H9 (cell line): ENCODE data around the gene MAP3K5. TPM values are rescaled to one million over a fixed set of nuclear protein-coding genes. Genes with fewer than 3 reads are reported as not detected.

Experiments
- DNase-seq: peaks from one replicate; pipeline ENCODE4 v3.0.0-alpha.2; 2017
- H2AFZ ChIP-seq: one replicate; pipeline ENCODE4 v1.6.1; 2013; ENCODE audit warnings: mild to moderate bottlenecking, low read length, control low read depth, moderate library complexity
- H2AK5ac ChIP-seq: 2 replicates; pipeline ENCODE4 v1.6.1; 2013; ENCODE audit warnings: low read length, control low read depth, mixed read lengths; ENCODE audit not compliant: insufficient read length
- H2BK120ac ChIP-seq: one replicate; pipeline ENCODE4 v1.6.1; 2013; ENCODE audit warnings: low read depth, mild to moderate bottlenecking, low read length, control low read depth, inconsistent platforms; ENCODE audit not compliant: poor library complexity, severe bottlenecking
- H2BK12ac ChIP-seq: 2 replicates; pipeline ENCODE4 v1.6.1; 2013; ENCODE audit warnings: low read length, control low read depth, mixed read lengths, low read depth; ENCODE audit not compliant: insufficient read length
- H2BK15ac ChIP-seq: 2 replicates; pipeline ENCODE4 v1.6.1; 2013; ENCODE audit warnings: low read depth, low read length, control low read depth
- H2BK20ac ChIP-seq: one replicate; pipeline ENCODE4 v1.6.1; 2013; ENCODE audit warnings: low read depth, mild to moderate bottlenecking, low read length, control low read depth, inconsistent platforms; ENCODE audit not compliant: poor library complexity, severe bottlenecking
- H2BK5ac ChIP-seq: 2 replicates; pipeline ENCODE4 v1.6.1; 2013; ENCODE audit warnings: low read length, control low read depth, mixed read lengths; ENCODE audit not compliant: insufficient read length
- H3K14ac ChIP-seq: 2 replicates; pipeline ENCODE4 v1.6.1; 2013; ENCODE audit warnings: low read length, control low read depth; ENCODE audit not compliant: insufficient read depth
- H3K18ac ChIP-seq: 2 replicates; pipeline ENCODE4 v1.6.1; 2013; ENCODE audit warnings: low read depth, mild to moderate bottlenecking, mixed read lengths, low read length, control low read depth; ENCODE audit not compliant: insufficient read length
- H3K23ac ChIP-seq: 2 replicates; pipeline ENCODE4 v1.6.1; 2013; ENCODE audit warnings: low read length, control low read depth, mixed read lengths, low read depth; ENCODE audit not compliant: insufficient read length
- H3K23me2 ChIP-seq: 2 replicates; pipeline ENCODE4 v1.6.1; 2013; ENCODE audit warnings: low read depth, mild to moderate bottlenecking, mixed read lengths, low read length, control low read depth; ENCODE audit not compliant: insufficient read length, poor library complexity, severe bottlenecking
- H3K27ac ChIP-seq: 2 replicates; pipeline ENCODE4 v1.5.1; 2013; ENCODE audit warnings: low read length, control low read depth, mixed read lengths, low read depth; ENCODE audit not compliant: insufficient read length
- H3K27me3 ChIP-seq: 2 replicates; pipeline ENCODE4 v1.6.1; 2013; ENCODE audit warnings: low read length, control low read depth, inconsistent platforms; ENCODE audit not compliant: insufficient read depth
- H3K4ac ChIP-seq: 2 replicates; pipeline ENCODE4 v1.6.1; 2013; ENCODE audit warnings: low read depth, mild to moderate bottlenecking, control low read depth, inconsistent platforms, low read length, moderate library complexity
- H3K4me1 ChIP-seq: 2 replicates; pipeline ENCODE4 v1.6.1; 2013; ENCODE audit warnings: low read length, control low read depth, inconsistent platforms; ENCODE audit not compliant: insufficient read depth
- H3K4me2 ChIP-seq: 2 replicates; pipeline ENCODE4 v1.6.1; 2013; ENCODE audit warnings: low read length, control low read depth, mixed read lengths; ENCODE audit not compliant: insufficient read length, insufficient read depth
- H3K56ac ChIP-seq: 2 replicates; pipeline ENCODE4 v1.6.1; 2013; ENCODE audit warnings: low read depth, mild to moderate bottlenecking, mixed read lengths, low read length, control low read depth; ENCODE audit not compliant: insufficient read length
- H3K79me1 ChIP-seq: 2 replicates; pipeline ENCODE4 v1.6.1; 2013; ENCODE audit warnings: low read depth, mild to moderate bottlenecking, moderate library complexity, low read length, control low read depth, inconsistent platforms; ENCODE audit not compliant: insufficient read depth, poor library complexity, severe bottlenecking
- H3K79me2 ChIP-seq: 2 replicates; pipeline ENCODE4 v1.6.1; 2013; ENCODE audit warnings: low read length, control low read depth, inconsistent platforms; ENCODE audit not compliant: insufficient read depth
- H3K9ac ChIP-seq: 2 replicates; pipeline ENCODE4 v1.6.1; 2013; ENCODE audit warnings: low read length, control low read depth, mixed read lengths; ENCODE audit not compliant: insufficient read length; ENCODE audit errors: extremely low read depth
- H3K9me3 ChIP-seq: one replicate; pipeline ENCODE4 v1.6.1; 2013; ENCODE audit warnings: low read depth, low read length, inconsistent platforms; ENCODE audit not compliant: control insufficient read depth
- H3T11ph ChIP-seq: one replicate; pipeline ENCODE4 v1.6.1; 2013; ENCODE audit warnings: mild to moderate bottlenecking, low read length, control low read depth, inconsistent platforms
- H4K20me1 ChIP-seq: one replicate; pipeline ENCODE4 v1.6.1; 2013; ENCODE audit not compliant: control insufficient read depth, insufficient read length, insufficient read depth
- H4K5ac ChIP-seq: 2 replicates; pipeline ENCODE4 v1.6.1; 2013; ENCODE audit warnings: low read depth, mild to moderate bottlenecking, mixed read lengths, low read length, control low read depth; ENCODE audit not compliant: insufficient read length
- H4K8ac ChIP-seq: replicated peaks from 2 replicates; pipeline ENCODE4 v1.6.1; 2013; ENCODE audit warnings: low read length, control low read depth, mixed read lengths, low read depth; ENCODE audit not compliant: insufficient read length
- H4K91ac ChIP-seq: 2 replicates; pipeline ENCODE4 v1.6.1; 2013; ENCODE audit warnings: low read depth, mild to moderate bottlenecking, moderate library complexity, mixed read lengths, low read length, control low read depth; ENCODE audit not compliant: insufficient read length
- H3K27ac Mint-ChIP-seq, 3 experiments: 2 replicates in 2 of 3; 3 replicates in 1 of 3; pipeline ENCODE4 v1.8.0; 2020 to 2021; ENCODE audit warnings: mixed read lengths in 3 of 3, mild to moderate bottlenecking in 1 of 3, moderate library complexity in 1 of 3
- H3K27me3 Mint-ChIP-seq: 2 replicates; pipeline ENCODE4 v1.8.0; 2021; ENCODE audit warnings: low read depth, mild to moderate bottlenecking, moderate library complexity, mixed read lengths
- H3K36me3 Mint-ChIP-seq, 3 experiments: 2 replicates in 2 of 3; 3 replicates in 1 of 3; pipeline ENCODE4 v1.8.0; 2020 to 2021; ENCODE audit warnings: low read depth in 3 of 3, mixed read lengths in 3 of 3; ENCODE audit not compliant: insufficient read depth in 1 of 3
- H3K4me1 Mint-ChIP-seq, 2 experiments: 2 replicates each; pipeline ENCODE4 v1.8.0; 2020; ENCODE audit warnings: mixed read lengths in 2 of 2
- H3K4me3 Mint-ChIP-seq, 2 experiments: 2 replicates in 1 of 2; 3 replicates in 1 of 2; pipeline ENCODE4 v1.8.0; 2020 to 2021; ENCODE audit warnings: mild to moderate bottlenecking in 2 of 2, mixed read lengths in 2 of 2, moderate library complexity in 1 of 2
- H3K9me3 Mint-ChIP-seq, 2 experiments: 2 replicates in 1 of 2; 3 replicates in 1 of 2; pipeline ENCODE4 v1.8.0; 2020; ENCODE audit warnings: mild to moderate bottlenecking in 2 of 2, mixed read lengths in 2 of 2, moderate library complexity in 1 of 2
- WGBS: extraction: QIAGEN DNeasy Blood & Tissue Kit; methylation state at CpG from one replicate; pipeline ENCODE4 v1.1.7; 2013; ENCODE audit warnings: missing lambda C conversion rate, low lambda C conversion rate, mixed read lengths; ENCODE audit not compliant: insufficient read length; ENCODE audit errors: extremely low coverage; 5-methylcytosine and 5-hydroxymethylcytosine counted together
- total RNA-seq: library from RNA; stranded (reverse); gene quantifications from 2 replicates; pipeline ENCODE4 v1.2.1, GENCODE V29; 2021
- TF ChIP-seq, protein P1 (sequence below): fragments of 200-600 bp; sonication (generic); conservative IDR thresholded peaks from 3 replicates; pipeline ENCODE4 v1.8.0; 2021; ENCODE audit warnings: antibody characterized with exemption, mild to moderate bottlenecking

Gene MAP3K5
- total RNA-seq, 1 experiment from 2014 or later = 1.6 TPM

- Histone ChIP-seq H3T11ph (no peak overlapping the region), H3K79me1 (no peaks in the 10 kb centered on the region), H3K56ac (no peak overlapping the region), H3K4me2 (no peak overlapping the region), H2AK5ac (no peak overlapping the region), H2BK20ac (no peak overlapping the region), H3K9ac (no peak overlapping the region), H2BK12ac (no peak overlapping the region), H3K27ac (no peak overlapping the region), H3K79me2 (no peaks in the 10 kb centered on the region), H3K4me1 (no peaks in the 10 kb centered on the region), H3K4ac (no peak overlapping the region), H3K23ac (no peak overlapping the region), H3K14ac (no peak overlapping the region), H3K18ac (no peak overlapping the region), H2BK15ac (no peak overlapping the region), H4K20me1 (no peaks in the 10 kb centered on the region), H4K8ac (no peak overlapping the region), H3K27me3 (no peaks in the 10 kb centered on the region), H2AFZ (no peak overlapping the region), H3K23me2 (no peaks in the 10 kb centered on the region), H2BK120ac (no peak overlapping the region), H4K91ac (no peak overlapping the region), H4K5ac (no peak overlapping the region), H2BK5ac (no peak overlapping the region), H3K9me3 (no peaks in the 10 kb centered on the region)
- Mint-ChIP-seq H3K27ac (no peak overlapping the region), H3K36me3 (no peaks in the 10 kb centered on the region), H3K4me3 (no peak overlapping the region), H3K27me3 (no peaks in the 10 kb centered on the region), H3K9me3 (no peaks in the 10 kb centered on the region), H3K4me1 (no peaks in the 10 kb centered on the region)
- no CpG with 5 or more reads among the region's 3 CpGs for WGBS
- no peak for DNase-seq
- TF ChIP-seq, protein P1, sequence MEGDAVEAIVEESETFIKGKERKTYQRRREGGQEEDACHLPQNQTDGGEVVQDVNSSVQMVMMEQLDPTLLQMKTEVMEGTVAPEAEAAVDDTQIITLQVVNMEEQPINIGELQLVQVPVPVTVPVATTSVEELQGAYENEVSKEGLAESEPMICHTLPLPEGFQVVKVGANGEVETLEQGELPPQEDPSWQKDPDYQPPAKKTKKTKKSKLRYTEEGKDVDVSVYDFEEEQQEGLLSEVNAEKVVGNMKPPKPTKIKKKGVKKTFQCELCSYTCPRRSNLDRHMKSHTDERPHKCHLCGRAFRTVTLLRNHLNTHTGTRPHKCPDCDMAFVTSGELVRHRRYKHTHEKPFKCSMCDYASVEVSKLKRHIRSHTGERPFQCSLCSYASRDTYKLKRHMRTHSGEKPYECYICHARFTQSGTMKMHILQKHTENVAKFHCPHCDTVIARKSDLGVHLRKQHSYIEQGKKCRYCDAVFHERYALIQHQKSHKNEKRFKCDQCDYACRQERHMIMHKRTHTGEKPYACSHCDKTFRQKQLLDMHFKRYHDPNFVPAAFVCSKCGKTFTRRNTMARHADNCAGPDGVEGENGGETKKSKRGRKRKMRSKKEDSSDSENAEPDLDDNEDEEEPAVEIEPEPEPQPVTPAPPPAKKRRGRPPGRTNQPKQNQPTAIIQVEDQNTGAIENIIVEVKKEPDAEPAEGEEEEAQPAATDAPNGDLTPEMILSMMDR = no peak
Measured at GRCh38 chr6:136676075-136676474, 116.2 kb downstream of the MAP3K5 start.
